Endothelial cell (in vitro differentiated cells): ENCODE measurements around the gene GALT. TPM values are rescaled to one million over a fixed set of nuclear protein-coding genes. Genes with fewer than 3 reads are reported as not detected.

Experiments used
- DNase-seq: peaks from one replicate; pipeline ENCODE4 v3.0.0; 2021; ENCODE audit warnings: low spot score
- H3K27ac Mint-ChIP-seq: one replicate; pipeline ENCODE4 v1.8.0; 2021; ENCODE audit warnings: mixed read lengths, inconsistent platforms; ENCODE audit not compliant: unreplicated experiment
- H3K27me3 Mint-ChIP-seq: one replicate; pipeline ENCODE4 v1.8.0; 2021; ENCODE audit warnings: mild to moderate bottlenecking, moderate library complexity, mixed read lengths, inconsistent platforms; ENCODE audit not compliant: unreplicated experiment
- H3K36me3 Mint-ChIP-seq: one replicate; pipeline ENCODE4 v1.8.0; 2021; ENCODE audit warnings: mild to moderate bottlenecking, low read depth, mixed read lengths, inconsistent platforms; ENCODE audit not compliant: unreplicated experiment
- H3K4me1 Mint-ChIP-seq: one replicate; pipeline ENCODE4 v1.8.0; 2021; ENCODE audit warnings: mild to moderate bottlenecking, mixed read lengths, inconsistent platforms; ENCODE audit not compliant: unreplicated experiment
- H3K4me3 Mint-ChIP-seq: one replicate; pipeline ENCODE4 v1.8.0; 2021; ENCODE audit warnings: mild to moderate bottlenecking, mixed read lengths, inconsistent platforms; ENCODE audit not compliant: unreplicated experiment
- H3K9me3 Mint-ChIP-seq: one replicate; pipeline ENCODE4 v1.8.0; 2021; ENCODE audit warnings: mixed read lengths, inconsistent platforms; ENCODE audit not compliant: unreplicated experiment
- total RNA-seq: library from RNA; stranded (reverse); fragmentation: NEBNext Ultra II Directional; extraction: Animal tissue kit (Norgen Biotek cat#: 25700); gene quantifications from one replicate; pipeline ENCODE4 v1.2.1, GENCODE V29; 2021; ENCODE audit not compliant: unreplicated experiment
- TF ChIP-seq, protein P1 (sequence below): fragments of 200-600 bp; sonication (generic); IDR thresholded peaks from one replicate; pipeline ENCODE4 v1.5.0; 2021; ENCODE audit warnings: antibody characterized with exemption; ENCODE audit not compliant: unreplicated experiment

Gene GALT
- total RNA-seq, 1 donor from 2014 or later = 53.1 TPM

DNA sequence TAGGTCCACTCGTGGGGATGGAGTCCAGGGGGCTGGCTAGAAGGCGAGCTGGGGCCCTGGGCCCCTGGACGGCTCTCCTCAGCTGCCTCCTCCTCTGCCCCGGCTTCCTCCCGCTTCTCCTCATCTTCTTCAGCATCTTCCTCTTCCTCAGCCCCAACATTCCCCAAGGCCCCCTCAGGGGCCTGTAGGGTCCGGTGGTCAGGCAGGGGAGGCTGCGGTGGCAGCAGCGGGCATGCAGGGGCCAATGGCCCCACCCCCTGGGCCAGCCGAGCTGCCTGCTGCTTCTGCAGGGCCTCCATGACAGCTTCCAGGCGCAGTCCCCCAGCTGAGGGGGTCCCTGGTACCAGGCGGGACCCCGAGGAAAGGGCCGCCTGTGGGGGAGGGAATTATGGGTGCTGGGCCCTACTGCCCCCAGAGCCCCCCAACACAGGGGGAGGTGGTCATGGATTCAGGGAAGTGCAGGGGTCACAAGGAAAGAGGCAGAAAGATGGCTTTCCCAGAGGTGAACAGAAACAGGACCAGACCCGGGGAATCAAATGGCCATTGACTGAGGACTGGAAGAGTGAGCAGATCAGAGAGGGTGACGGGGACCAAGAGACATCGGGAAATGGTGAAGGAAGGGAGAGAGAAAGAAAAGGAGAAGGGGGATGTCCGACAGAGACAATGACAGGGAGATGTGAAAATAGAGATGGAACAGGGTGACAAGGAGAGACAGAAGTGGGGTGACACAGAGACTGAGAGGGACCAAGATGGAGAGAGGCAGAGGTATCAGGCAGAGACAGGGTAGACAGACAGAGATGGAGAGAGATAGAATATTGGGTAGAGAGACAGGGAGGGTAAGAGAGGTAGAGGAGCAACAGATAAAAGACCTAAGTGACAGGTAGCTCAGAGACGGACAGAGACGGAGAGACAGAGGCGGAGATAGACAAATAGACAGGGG lies 18.5 kb upstream of the GALT start:
- Mint-ChIP-seq H3K4me1 (peaks cover 11% of the 10 kb centered on the region), H3K9me3 (no peaks in the 10 kb centered on the region), H3K36me3 (peaks cover 6% of the 10 kb centered on the region), H3K4me3 (peak overlapping the region; percentile 88), H3K27me3 (peaks cover 35% of the 10 kb centered on the region), H3K27ac (no peak overlapping the region)
- TF ChIP-seq, protein P1, sequence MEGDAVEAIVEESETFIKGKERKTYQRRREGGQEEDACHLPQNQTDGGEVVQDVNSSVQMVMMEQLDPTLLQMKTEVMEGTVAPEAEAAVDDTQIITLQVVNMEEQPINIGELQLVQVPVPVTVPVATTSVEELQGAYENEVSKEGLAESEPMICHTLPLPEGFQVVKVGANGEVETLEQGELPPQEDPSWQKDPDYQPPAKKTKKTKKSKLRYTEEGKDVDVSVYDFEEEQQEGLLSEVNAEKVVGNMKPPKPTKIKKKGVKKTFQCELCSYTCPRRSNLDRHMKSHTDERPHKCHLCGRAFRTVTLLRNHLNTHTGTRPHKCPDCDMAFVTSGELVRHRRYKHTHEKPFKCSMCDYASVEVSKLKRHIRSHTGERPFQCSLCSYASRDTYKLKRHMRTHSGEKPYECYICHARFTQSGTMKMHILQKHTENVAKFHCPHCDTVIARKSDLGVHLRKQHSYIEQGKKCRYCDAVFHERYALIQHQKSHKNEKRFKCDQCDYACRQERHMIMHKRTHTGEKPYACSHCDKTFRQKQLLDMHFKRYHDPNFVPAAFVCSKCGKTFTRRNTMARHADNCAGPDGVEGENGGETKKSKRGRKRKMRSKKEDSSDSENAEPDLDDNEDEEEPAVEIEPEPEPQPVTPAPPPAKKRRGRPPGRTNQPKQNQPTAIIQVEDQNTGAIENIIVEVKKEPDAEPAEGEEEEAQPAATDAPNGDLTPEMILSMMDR = no peak
- DNase-seq = no peak

DNA sequence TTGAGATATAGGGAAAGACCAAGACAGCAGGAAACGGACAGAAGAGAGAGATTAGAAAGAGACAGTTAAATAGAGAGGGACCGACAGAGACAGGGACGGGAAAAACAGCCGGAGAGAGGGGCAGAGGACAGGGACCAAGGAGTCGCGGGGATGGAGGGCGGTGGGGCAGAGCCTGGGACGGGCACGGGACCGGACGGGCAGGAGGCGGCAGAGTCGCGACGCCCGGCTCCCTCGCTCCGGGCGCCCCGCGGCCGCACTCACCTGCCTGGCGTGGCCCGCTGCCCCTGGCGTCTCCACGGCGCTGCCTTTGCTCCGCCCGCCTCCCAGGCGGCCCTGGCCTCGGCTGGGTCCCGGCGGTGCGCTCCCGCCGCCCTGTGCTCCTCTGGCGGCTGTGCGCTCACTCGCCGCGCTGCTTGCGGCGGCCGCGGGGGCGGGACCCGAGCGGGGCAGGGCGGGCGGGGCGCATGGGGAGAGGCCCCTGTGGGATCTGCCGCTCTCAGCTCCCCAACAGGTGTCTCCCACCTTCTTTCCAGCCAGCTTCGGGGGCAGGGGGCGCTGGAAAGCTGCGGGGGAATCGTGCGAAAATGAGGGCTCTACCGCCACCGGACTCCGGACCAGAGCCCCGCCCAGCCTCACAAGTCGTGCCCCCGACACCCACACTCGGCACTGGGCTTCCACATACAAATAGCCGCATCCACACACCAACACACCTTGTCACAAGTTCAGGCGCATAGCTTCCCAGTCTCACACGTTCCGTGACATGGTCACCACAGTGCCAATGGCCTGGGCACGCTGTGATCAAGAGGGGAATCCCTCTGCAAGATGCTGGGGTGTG lies 17.6 kb upstream of the GALT start, which contains the start of gene ARID3C:
ARID3C (minus strand) TSS at position 411 of the 835 bp plus-strand sequence. CDS start 1,052 bp downstream, outside the sequence.
- Mint-ChIP-seq H3K9me3 (no peaks in the 10 kb centered on the region), H3K4me3 (peak within 1 kb of the TSS; percentile 88), H3K36me3 (peaks cover 6% of the 10 kb centered on the region), H3K27ac (no peak within 1 kb of the TSS), H3K4me1 (peaks cover 11% of the 10 kb centered on the region), H3K27me3 (peaks cover 33% of the 10 kb centered on the region)
- peak; percentile 41 for DNase-seq
- TF ChIP-seq, protein P1 = no peak

DNA sequence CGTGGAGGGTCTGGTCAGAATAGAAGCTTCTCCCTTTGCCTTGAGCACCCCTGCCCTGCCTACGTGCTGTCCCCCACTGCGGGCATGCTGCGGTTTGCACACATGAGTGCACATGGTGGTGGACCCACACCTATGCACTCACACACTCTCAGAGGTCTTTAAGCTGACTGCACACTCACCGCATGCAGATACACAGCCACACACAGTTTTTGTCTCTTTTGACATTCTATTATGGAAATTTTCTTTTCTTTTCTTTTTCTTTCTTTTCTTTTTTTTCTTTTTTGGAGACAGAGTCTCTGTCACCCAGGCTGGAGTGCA lies 17.0 kb upstream of the GALT start:
- DNase-seq = no peak
- no peak overlapping the region for H3K27ac Mint-ChIP-seq
- peaks cover 7% of the 10 kb centered on the region for H3K36me3 Mint-ChIP-seq
- H3K27me3 Mint-ChIP-seq = peaks cover 33% of the 10 kb centered on the region
- TF ChIP-seq, protein P1 = no peak
- peak overlapping the region; percentile 75 for H3K4me3 Mint-ChIP-seq
- H3K4me1 Mint-ChIP-seq = peaks cover 11% of the 10 kb centered on the region
- H3K9me3 Mint-ChIP-seq = no peaks in the 10 kb centered on the region

DNA sequence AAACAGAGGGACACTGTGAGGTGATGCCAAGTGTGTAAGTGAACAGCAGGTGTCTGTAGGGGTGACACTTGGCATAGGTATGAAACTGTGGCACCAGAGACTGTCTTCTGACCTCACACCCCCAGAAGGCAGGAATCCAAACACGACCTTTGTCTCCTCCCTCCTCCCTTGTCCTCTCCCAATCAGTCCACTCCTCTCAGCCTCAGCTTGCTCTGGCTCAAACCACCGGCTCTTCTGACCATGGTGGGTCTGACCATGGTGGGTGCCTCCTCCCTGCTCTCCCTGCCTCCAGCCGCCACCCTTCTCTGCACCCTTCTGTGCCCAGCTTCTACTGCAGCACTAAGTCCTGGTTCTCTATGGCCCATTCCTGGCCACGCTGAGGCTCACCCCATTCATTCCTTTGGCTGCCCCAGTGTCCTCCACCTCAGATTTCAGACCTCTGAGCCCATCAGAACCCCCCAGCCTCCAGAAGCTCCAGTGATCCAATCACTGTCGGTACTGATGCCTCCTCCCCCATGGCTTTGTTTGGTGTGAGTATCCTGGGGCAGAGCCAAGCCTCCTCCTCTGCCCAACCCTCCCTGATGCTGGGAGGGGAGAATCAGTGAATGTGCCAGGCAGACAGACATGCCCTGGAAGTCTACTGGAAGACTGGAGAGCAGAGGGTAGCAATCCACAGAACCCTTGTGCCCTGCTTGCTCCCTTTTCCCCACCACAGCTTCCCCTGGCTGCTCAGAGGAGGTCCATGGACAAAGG lies 15.9 kb upstream of the GALT start:
- no peak overlapping the region for H3K27ac Mint-ChIP-seq
- TF ChIP-seq, protein P1 = no peak
- H3K27me3 Mint-ChIP-seq = peaks cover 33% of the 10 kb centered on the region

More for the DNA sequence above, 15.9 kb upstream of the GALT start:
- H3K9me3 Mint-ChIP-seq = no peaks in the 10 kb centered on the region
- no peak for DNase-seq
- peaks cover 12% of the 10 kb centered on the region for H3K36me3 Mint-ChIP-seq
- H3K4me1 Mint-ChIP-seq = peaks cover 11% of the 10 kb centered on the region
- H3K4me3 Mint-ChIP-seq = no peak overlapping the region
